ENCODE measurements around the gene NR2E1. TPM values are rescaled to one million over a fixed set of nuclear protein-coding genes. Genes with fewer than 3 reads are reported as not detected.

The NR2E1 gene
- total RNA-seq, 6 experiments from 2014 or later: not detected

- Histone ChIP-seq H3K27ac (no peak overlapping the region), H3K9me3 (no peaks in the 10 kb centered on the region), H3K27me3 (no peaks in the 10 kb centered on the region), H3K36me3 (no peaks in the 10 kb centered on the region), H3K4me1 (peaks cover 0 to 4% (median 0%) of the 10 kb centered on the region in 4 donors), H3K4me3 (no peak overlapping the region)
- TF ChIP-seq CTCF (IDR thresholded peaks at IDR 0.05): no peak
- no peak for TF ChIP-seq POLR2A (IDR thresholded peaks at IDR 0.05)
- DNase-seq (no peak), ATAC-seq (no peak)
- intact Hi-C loops (cut with DNase I): no loop called here
- WGBS (ENCODE audit: insufficient coverage, low coverage, low lambda C conversion rate, missing lambda C conversion rate): 91% methylated on average over 1 of the region's 1 CpG
Observed at GRCh38 chr6:108193835-108194234, 28.0 kb downstream of the NR2E1 start.

GRCh38 chr6:108194503-108194902, 28.7 kb downstream of the NR2E1 start:
- Histone ChIP-seq H3K27me3 (no peaks in the 10 kb centered on the region), H3K4me1 (peaks cover 0 to 4% (median 0%) of the 10 kb centered on the region in 4 donors), H3K27ac (no peak overlapping the region), H3K36me3 (no peaks in the 10 kb centered on the region), H3K4me3 (no peak overlapping the region), H3K9me3 (no peaks in the 10 kb centered on the region)
- intact Hi-C loops (cut with DNase I): no loop called here
- no peak for ATAC-seq
- no peak for DNase-seq
- TF ChIP-seq CTCF (IDR thresholded peaks at IDR 0.05): no peak
- TF ChIP-seq POLR2A (IDR thresholded peaks at IDR 0.05): no peak
- 88% methylated on average over 8 of the region's 8 CpGs for WGBS (ENCODE audit: insufficient coverage, low coverage, low lambda C conversion rate, missing lambda C conversion rate)

DNA sequence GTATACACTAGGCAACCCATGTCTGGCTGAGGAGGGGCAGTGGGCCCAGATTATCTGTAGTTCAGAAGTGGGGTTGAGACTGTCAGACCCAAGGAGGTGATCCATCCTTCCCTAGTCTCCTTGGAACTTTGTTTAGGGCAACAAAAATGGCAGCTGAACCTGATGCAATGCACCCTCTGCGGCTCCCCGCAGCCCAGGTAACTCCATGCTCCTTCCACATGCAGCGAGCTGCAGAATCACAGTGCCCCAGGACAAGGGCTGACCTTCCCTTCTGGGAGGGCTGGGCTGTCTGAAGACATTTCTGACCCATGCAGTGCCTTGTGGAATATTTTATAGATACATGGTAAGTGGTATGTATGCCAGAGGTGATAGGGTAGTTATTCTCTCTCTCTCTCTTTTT, 29.4 kb downstream of the NR2E1 start:
- no CpG with 5 or more reads among the region's 3 CpGs for WGBS (ENCODE audit: insufficient coverage, low coverage, low lambda C conversion rate, missing lambda C conversion rate)
- DNase-seq (no peak), ATAC-seq (no peak)
- no peak overlapping the region for H3K27ac ChIP-seq
- intact Hi-C loops (cut with DNase I): no loop called here
- no peaks in the 10 kb centered on the region for H3K27me3 ChIP-seq
- no peaks in the 10 kb centered on the region for H3K9me3 ChIP-seq
- TF ChIP-seq CTCF (IDR thresholded peaks at IDR 0.05) (no peak), POLR2A (IDR thresholded peaks at IDR 0.05) (no peak)
- H3K36me3 ChIP-seq: no peaks in the 10 kb centered on the region
- H3K4me3 ChIP-seq: no peak overlapping the region
- H3K4me1 ChIP-seq: peaks cover 0 to 4% (median 0%) of the 10 kb centered on the region in 4 donors

DNA sequence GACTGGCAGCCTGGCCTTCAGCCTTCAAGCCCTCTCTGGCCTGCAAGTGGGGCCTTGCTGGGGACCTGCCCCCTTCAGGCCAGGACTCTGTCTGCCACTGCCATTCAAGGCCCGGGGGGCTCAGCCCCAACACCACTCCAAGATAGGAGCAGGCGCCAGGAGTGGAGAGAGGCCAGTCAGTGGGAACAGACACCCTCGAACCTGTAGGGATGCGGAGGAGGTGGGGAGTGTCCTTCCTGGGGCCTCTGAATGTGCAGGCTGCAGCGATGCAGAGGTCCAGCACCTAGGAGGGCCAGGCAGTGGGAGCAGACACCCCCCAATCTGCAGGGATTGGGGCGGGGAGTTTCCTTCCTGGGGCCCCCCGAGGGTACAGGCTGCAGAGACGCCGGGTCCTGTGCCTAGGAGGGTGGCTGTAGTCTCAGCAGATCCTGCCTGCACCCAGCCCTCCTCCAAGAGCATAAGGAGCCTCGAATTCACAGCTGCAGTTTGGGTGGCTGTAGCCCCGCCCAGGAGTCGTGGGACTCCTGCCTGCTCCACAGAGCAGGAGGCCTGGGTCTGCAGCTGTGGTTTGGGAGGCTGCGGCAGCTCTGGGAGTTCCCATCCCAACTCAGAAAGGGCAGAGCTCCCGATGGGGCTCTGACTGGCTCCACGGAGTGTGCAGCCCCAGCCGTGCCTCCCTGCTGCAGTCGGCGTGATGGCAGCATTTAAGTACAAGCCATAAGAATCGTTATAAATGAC, 33.1 kb downstream of the NR2E1 start:
- no peak for ATAC-seq

More for the DNA sequence above, 33.1 kb downstream of the NR2E1 start:
- Histone ChIP-seq H3K27me3 (no peaks in the 10 kb centered on the region), H3K4me3 (no peak overlapping the region), H3K9me3 (no peaks in the 10 kb centered on the region), H3K36me3 (no peaks in the 10 kb centered on the region), H3K4me1 (peaks cover 2 to 14% (median 5%) of the 10 kb centered on the region in 4 donors), H3K27ac (no peak overlapping the region)
- no peak for DNase-seq
- TF ChIP-seq CTCF (IDR thresholded peaks at IDR 0.05) (no peak), POLR2A (IDR thresholded peaks at IDR 0.05) (no peak)
- intact Hi-C loops (cut with DNase I): no loop called here
- WGBS (ENCODE audit: insufficient coverage, low coverage, low lambda C conversion rate, missing lambda C conversion rate): 90% methylated on average over 7 of the region's 19 CpGs
